ENCODE measurements around the gene CCDC9. TPM values are rescaled to one million over a fixed set of nuclear protein-coding genes. Genes with fewer than 3 reads are reported as not detected.
A peak's percentile ranks its signal among the peaks of the same experiment; 100 is the strongest.

CCDC9 gene
- total and polyA plus RNA-seq, 2 of the 8 experiments (the other 6 are each of a cell fraction or from before 2014, with no cell fraction given) = 3.7 to 29.8 TPM

DNA sequence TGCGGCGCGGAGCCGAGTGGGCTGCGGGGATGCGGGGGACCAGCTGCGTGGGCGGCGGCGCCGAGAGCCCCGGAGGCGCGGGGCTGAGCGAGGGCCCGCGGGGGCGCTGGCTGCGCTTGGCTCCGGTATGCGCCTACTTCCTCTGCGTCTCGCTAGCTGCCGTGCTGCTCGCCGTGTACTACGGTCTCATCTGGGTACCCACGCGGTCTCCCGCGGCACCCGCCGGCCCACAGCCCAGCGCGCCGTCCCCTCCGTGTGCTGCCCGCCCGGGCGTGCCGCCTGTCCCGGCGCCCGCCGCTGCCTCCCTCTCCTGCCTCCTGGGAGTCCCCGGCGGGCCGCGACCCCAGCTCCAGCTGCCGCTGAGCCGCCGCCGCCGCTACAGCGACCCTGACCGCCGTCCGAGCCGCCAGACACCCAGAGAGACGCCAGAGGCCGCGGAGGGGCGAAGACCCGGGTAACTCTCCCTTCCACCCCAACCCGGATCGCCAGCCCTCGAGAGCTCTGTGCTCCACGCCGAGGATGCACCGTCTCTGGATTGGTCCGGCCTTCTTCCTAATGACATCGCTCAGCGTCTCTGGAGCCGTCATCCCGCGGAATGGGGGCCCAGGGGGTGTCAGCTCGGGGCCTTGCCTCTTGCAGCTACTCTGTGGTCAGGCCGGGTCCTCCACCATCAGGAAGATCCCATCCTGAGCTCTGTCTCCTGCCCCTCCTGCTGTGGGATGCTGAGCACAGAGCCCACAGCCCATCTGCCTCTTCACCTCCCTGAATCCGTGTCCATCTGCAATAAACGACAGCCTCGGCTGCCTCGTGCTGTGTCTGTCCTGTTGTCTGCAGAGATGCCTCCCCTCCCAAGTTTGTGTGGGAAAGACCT, 18.8 kb downstream of the CCDC9 start:
- Histone ChIP-seq H3K36me3 (ENCODE audit: control insufficient read depth in 2 of 4, insufficient read depth in 4 of 4, low read length in 3 of 4) (peaks cover 0 to 9% (median 2%) of the 10 kb centered on the region in 4 experiments; a peak in 3 of 8 replicates), H3K79me2 (ENCODE audit: control insufficient read depth in 1 of 2, insufficient read depth in 2 of 2, low read length in 2 of 2) (no peaks in the 10 kb centered on the region), H4K20me1 (replicated peaks in 1 of 2; ENCODE audit: control insufficient read depth in 1 of 2, insufficient read depth in 2 of 2, low read length in 2 of 2) (peaks cover 0 to 11% of the 10 kb centered on the region in 2 experiments), H3K23ac (ENCODE audit: insufficient read length) (no peak overlapping the region), H4K5ac (ENCODE audit: insufficient read length, low read depth, low read length) (no peak overlapping the region), H3K79me1 (ENCODE audit: low read depth, low read length) (no peaks in the 10 kb centered on the region; the same call in 1 of the 2 replicates), H2BK120ac (replicated peaks; ENCODE audit: low read depth, low read length) (no peak overlapping the region), H4K91ac (replicated peaks; ENCODE audit: insufficient read length, low read length) (no peak overlapping the region), H2AK5ac (ENCODE audit: low read depth, low read length) (no peak overlapping the region), H3K4me1 (replicated peaks in 1 of 4; ENCODE audit: control insufficient read depth in 3 of 4, insufficient read depth in 4 of 4, low read length in 3 of 4) (peaks cover 0 to 19% (median 8%) of the 10 kb centered on the region in 4 experiments; a peak in 6 of 7 replicates), H2BK15ac (ENCODE audit: low read length) (no peak overlapping the region), H3K56ac (replicated peaks; ENCODE audit: insufficient read length, low read depth, low read length) (no peak overlapping the region), H3K27me3 (replicated peaks in 1 of 4; ENCODE audit: control insufficient read depth in 3 of 4, extremely low read depth in 1 of 4, insufficient read depth in 3 of 4, low read length in 3 of 4) (peaks cover 0 to 10% (median 6%) of the 10 kb centered on the region in 4 experiments; a peak in 5 of 7 replicates), H3K18ac (ENCODE audit: extremely low read depth, low read length) (no peak overlapping the region), H2BK20ac (ENCODE audit: low read length) (no peak overlapping the region), H3K4ac (replicated peaks; ENCODE audit: insufficient read length, low read depth, low read length) (no peak overlapping the region), H2BK5ac (ENCODE audit: low read depth, low read length) (no peak overlapping the region), H3K23me2 (ENCODE audit: low read depth, low read length) (peaks cover 25% of the 10 kb centered on the region), H3K14ac (ENCODE audit: insufficient read length) (no peak overlapping the region), H3K27ac (ENCODE audit: low read depth, low read length) (no peak overlapping the region), H2BK12ac (ENCODE audit: low read depth, low read length) (no peak overlapping the region), H3K9me3 (ENCODE audit: insufficient read depth in 2 of 2, low read depth in 1 of 2, low read length in 1 of 2) (no peaks in the 10 kb centered on the region), H4K8ac (ENCODE audit: extremely low read depth, insufficient read depth, low read length) (no peak overlapping the region), H3K4me3 (ENCODE audit: extremely low read depth in 1 of 4, insufficient read depth in 2 of 4, low read depth in 3 of 4, low read length in 4 of 4) (peak overlapping the region; percentile 45 to 72 (median 60)), H3K4me2 (ENCODE audit: insufficient read depth in 1 of 2, low read depth in 2 of 2, low read length in 2 of 2) (peak overlapping the region; percentile 67 to 82), H2AFZ (ENCODE audit: low read length) (no peak overlapping the region), H3K9ac (replicated peaks in 1 of 4; ENCODE audit: extremely low read depth in 1 of 4, low read depth in 3 of 4, low read length in 3 of 4) (peak overlapping the region in 1 of 4 experiments; percentile 16; a peak in 1 of 7 replicates)
- CTCF ChIA-PET (ENCODE audit: partially characterized antibody) = interaction anchor here (0.7 to 2.4 kb wide), 5 partner anchors 9 to 116 kb away, joined by 3 to 17 read pairs (median 5); no protein-coding TSS in a partner anchor
- DNase-seq (ENCODE audit: low read depth in 1 of 2, low spot score in 2 of 2) (peak in 1 of 2 experiments; percentile 77), FAIRE-seq (no peak)
- 16% methylated on average over 43 of the region's 82 CpGs; no CpG with 5 or more reads in 1 of the 2 experiments for WGBS, 2 experiments (ENCODE audit: extremely low coverage in 1 of 2, insufficient coverage in 1 of 2, insufficient read length in 1 of 2, insufficient replicate concordance in 2 of 2, low coverage in 1 of 2, low lambda C conversion rate in 2 of 2, missing lambda C conversion rate in 1 of 2)
- TF ChIP-seq HDAC6 (IDR thresholded peaks at IDR 0.05; ENCODE audit: low read depth, low read length) = no peak
- TF ChIP-seq POLR2A (IDR thresholded peaks at IDR 0.05; ENCODE audit: control extremely low read depth in 1 of 2, low read depth in 2 of 2, low read length in 2 of 2) = peak in 1 of 2 experiments; percentile 46; a peak in 1 of 3 replicates
- TF ChIP-seq RBBP5 (IDR thresholded peaks at IDR 0.05; ENCODE audit: borderline replicate concordance, low read depth, low read length) = 0 out of 2 replicates have a peak, but pooled peaks have one; percentile 59
- peak; percentile 55 for TF ChIP-seq KDM4A (IDR thresholded peaks at IDR 0.05; ENCODE audit: low read depth, low read length, severe bottlenecking)
- TF ChIP-seq PHF8 (conservative IDR thresholded peaks at IDR 0.05; ENCODE audit: low read depth, low read length) = no peak
- TF ChIP-seq BACH1 (IDR thresholded peaks at IDR 0.05; ENCODE audit: low read length) = peak; percentile 44; the same call in 1 of the 2 replicates
- 0 out of 2 replicates have a peak, but pooled peaks have one; percentile 42 for TF ChIP-seq EGR1 (IDR thresholded peaks at IDR 0.05; ENCODE audit: borderline replicate concordance, low read depth, low read length)
- POLR2A ChIA-PET (ENCODE audit: partially characterized antibody) = interaction anchor here (0.6 to 3.6 kb wide), 13 partner anchors 9 to 162 kb away, joined by 3 to 29 read pairs (median 3); partner anchors contain the start of genes CCDC9 and ZC3H4

Measured in H1 (cell line).